HL-60 (cell line): ENCODE measurements around the gene ACOXL.

Experiments used
- POLR2AphosphoS5 ChIP-seq: IDR thresholded peaks from 2 replicates; pipeline ENCODE4 v1.6.1; 2012; ENCODE audit warnings: low read depth
- TF ChIP-seq, protein P1 (sequence below): IDR thresholded peaks from one replicate; pipeline ENCODE4 v1.5.1; 2011; ENCODE audit warnings: low read length, control low read depth, inconsistent platforms; ENCODE audit not compliant: insufficient read depth

DNA sequence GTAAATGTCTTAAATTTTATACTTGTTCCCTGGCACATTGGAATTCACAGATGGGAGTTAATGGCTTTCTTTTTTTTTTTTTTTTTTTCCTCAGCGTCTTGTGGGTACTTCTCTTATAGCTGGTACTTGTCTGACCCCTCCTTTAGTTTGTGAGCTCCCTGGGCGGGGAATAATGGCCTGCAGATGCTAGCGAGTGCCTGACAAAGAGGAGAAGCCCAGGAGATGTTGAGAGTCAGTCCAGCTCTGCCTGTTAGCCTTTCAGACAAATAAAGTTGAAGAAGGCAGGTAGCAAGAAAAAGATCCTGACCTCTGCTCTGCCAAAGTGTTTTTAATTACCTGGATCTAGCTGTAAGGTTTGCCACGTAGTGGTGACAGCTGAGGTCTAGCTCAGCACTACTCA lies 395.0 kb downstream of the ACOXL start:
- TF ChIP-seq, protein P1, sequence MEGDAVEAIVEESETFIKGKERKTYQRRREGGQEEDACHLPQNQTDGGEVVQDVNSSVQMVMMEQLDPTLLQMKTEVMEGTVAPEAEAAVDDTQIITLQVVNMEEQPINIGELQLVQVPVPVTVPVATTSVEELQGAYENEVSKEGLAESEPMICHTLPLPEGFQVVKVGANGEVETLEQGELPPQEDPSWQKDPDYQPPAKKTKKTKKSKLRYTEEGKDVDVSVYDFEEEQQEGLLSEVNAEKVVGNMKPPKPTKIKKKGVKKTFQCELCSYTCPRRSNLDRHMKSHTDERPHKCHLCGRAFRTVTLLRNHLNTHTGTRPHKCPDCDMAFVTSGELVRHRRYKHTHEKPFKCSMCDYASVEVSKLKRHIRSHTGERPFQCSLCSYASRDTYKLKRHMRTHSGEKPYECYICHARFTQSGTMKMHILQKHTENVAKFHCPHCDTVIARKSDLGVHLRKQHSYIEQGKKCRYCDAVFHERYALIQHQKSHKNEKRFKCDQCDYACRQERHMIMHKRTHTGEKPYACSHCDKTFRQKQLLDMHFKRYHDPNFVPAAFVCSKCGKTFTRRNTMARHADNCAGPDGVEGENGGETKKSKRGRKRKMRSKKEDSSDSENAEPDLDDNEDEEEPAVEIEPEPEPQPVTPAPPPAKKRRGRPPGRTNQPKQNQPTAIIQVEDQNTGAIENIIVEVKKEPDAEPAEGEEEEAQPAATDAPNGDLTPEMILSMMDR = no peak
- no peak for TF ChIP-seq POLR2AphosphoS5
